Measurements from ENCODE around the gene NFIX.

Gene NFIX

DNA sequence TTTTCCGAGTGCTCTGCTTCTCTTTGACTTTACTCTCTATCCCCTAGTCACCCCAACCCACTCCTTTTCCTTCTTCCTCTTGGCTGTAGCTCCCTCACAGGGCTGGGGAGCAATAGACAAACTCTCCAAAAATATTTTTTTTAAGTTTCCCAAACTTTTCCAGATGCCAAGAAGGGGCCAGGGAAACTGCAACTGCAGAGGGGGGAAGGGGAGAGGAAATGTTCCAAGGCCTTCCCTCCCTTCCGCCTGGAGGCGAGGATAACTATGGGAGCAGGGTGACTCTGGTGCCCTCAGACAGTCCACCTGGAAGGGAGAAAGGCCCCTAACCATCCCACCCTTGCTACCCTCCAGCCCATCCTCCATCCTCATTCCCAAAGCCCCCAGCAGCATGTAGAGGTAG lies 58.0 kb downstream of the NFIX start:
- Histone ChIP-seq H3K9ac (ENCODE audit: low read depth, low read length) (no peak overlapping the region), H3K9me3 (ENCODE audit: insufficient read depth, low read depth, low read length) (no peaks in the 10 kb centered on the region), H3K27ac (ENCODE audit: low read length) (no peak overlapping the region), H3K4me1 (ENCODE audit: insufficient read depth, low read length) (peaks cover 30% of the 10 kb centered on the region), H3K27me3 (ENCODE audit: insufficient read depth, low read length) (peaks cover 100% of the 10 kb centered on the region), H3K4me3 (ENCODE audit: low read length) (no peak overlapping the region), H3K36me3 (ENCODE audit: insufficient read depth, low read depth, low read length) (no peaks in the 10 kb centered on the region)

DNA sequence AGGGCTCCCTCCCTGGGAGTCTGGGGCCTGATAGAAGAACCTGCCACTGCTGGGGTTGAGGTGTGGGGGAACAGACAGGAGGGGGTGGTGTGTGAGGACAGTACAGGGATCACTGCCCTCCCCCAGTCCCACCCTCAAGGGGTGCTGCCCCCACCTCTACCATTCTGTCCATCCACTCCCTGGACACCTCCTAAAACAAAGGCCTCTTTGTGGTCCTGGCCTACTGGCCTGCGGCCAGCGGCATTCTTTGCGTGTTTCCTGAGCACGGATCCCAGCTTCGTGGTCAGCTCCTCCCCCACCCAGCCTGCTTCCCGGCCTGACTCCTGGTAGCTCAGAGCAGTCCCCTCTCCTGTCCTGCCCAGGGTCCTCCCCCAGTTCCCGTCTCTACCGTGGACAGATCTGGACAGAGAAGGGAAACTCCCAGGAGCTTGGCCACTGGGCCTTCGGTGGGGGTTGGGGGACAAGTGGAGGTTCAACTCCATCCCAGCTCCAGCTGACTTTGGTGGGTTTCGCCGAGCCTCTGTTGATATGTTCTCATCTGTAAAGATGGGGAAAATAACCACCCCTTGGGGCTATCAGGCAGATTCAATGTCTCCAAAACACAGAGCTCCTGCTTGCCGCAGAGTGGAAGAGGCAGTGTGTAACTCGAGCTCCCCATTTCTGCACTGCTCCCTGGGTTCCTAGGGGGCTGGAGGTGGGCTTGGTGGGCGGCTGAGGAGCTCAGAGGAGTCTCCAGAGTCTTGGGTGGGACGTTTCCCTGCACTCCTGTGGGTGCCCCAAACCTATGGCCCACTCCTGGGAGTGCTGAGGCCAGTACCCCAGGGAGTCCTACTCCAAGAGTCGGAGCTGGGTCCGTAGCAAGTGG lies 58.7 kb downstream of the NFIX start:
- Histone ChIP-seq H3K36me3 (ENCODE audit: insufficient read depth, low read depth, low read length) (no peaks in the 10 kb centered on the region), H3K4me1 (ENCODE audit: insufficient read depth, low read length) (peaks cover 30% of the 10 kb centered on the region), H3K4me3 (ENCODE audit: low read length) (no peak overlapping the region), H3K9me3 (ENCODE audit: insufficient read depth, low read depth, low read length) (no peaks in the 10 kb centered on the region), H3K27me3 (ENCODE audit: insufficient read depth, low read length) (peaks cover 100% of the 10 kb centered on the region), H3K9ac (ENCODE audit: low read depth, low read length) (no peak overlapping the region), H3K27ac (ENCODE audit: low read length) (no peak overlapping the region)

DNA sequence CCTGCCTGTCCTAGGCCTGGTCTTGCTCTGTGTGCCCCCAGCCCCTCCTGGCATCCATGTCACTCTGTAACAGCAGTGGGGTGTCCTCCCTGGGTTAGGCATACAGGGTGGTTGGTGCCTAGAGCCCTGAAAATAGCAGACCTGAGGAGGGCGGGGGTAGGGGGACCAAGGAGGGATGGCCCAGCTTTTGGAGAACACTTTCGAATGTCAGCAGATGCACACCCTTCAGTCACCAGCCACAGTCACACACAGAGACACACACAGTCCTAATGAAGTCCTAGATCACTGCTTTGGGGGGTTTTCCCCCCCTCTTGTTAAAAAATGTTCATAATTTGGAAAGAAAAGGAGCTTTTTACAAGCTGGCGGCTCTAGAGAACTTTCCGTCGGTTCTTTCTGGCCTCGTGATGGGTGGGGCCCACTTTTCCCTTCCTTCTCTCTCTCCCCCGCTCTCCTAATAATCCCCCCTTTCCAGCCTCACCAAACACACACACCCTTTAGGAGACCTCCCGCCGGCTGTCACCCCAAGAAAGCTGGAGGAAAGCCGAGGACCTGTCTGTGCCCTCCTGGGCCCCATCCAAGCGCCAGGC lies 59.4 kb downstream of the NFIX start:
- Histone ChIP-seq H3K27me3 (ENCODE audit: insufficient read depth, low read length) (peaks cover 100% of the 10 kb centered on the region), H3K4me1 (ENCODE audit: insufficient read depth, low read length) (peaks cover 30% of the 10 kb centered on the region), H3K9ac (ENCODE audit: low read depth, low read length) (no peak overlapping the region), H3K9me3 (ENCODE audit: insufficient read depth, low read depth, low read length) (no peaks in the 10 kb centered on the region), H3K27ac (ENCODE audit: low read length) (no peak overlapping the region), H3K36me3 (ENCODE audit: insufficient read depth, low read depth, low read length) (no peaks in the 10 kb centered on the region), H3K4me3 (ENCODE audit: low read length) (no peak overlapping the region)

DNA sequence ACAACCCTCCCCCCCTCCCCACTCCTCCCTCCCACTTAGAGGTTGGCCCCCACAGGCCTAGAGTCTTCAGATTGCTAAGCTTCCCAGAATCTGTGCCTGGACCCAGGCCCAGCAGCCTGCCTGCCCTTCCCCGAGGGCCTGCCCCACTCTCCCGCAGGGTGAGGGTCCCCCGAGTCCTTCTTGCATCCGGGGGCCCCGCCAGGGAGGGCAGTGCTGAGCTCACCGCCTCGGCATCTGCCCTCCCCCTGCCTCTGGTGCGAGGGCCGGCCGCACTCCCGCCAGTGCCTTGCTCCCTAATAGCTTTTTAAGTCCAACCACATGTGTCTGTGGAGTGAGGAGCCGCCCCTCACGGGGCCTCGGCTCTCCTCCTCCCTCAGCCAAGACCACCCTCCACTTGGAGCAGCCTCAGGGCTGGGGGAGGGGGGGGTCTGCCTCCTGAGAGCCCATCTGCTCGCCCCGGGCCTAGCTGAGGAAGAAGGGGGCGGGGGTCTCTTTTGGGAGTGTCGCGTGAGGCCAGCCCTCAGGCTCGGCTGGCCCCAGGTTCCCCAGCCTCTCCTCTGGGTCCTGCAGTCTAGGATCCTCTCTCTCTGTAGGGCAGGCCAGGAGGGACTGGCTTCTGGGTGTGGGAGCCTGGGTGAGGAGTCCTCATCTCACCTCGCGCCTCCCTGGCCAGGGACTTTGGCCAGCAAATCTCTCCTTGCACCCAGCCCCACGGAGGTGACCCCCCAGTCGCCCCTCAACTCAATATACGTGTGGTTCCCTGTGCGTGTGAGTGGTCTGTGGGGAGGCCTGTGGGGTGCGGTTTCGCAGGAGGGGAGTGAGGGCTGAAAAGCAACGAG lies 60.2 kb downstream of the NFIX start:
- Histone ChIP-seq H3K27me3 (ENCODE audit: insufficient read depth, low read length) (peaks cover 100% of the 10 kb centered on the region), H3K9ac (ENCODE audit: low read depth, low read length) (peak overlapping the region; percentile 10; the same call in 1 of the 2 replicates), H3K4me3 (ENCODE audit: low read length) (peak overlapping the region; percentile 44), H3K36me3 (ENCODE audit: insufficient read depth, low read depth, low read length) (no peaks in the 10 kb centered on the region), H3K4me1 (ENCODE audit: insufficient read depth, low read length) (peaks cover 30% of the 10 kb centered on the region), H3K9me3 (ENCODE audit: insufficient read depth, low read depth, low read length) (no peaks in the 10 kb centered on the region), H3K27ac (ENCODE audit: low read length) (no peak overlapping the region)

DNA sequence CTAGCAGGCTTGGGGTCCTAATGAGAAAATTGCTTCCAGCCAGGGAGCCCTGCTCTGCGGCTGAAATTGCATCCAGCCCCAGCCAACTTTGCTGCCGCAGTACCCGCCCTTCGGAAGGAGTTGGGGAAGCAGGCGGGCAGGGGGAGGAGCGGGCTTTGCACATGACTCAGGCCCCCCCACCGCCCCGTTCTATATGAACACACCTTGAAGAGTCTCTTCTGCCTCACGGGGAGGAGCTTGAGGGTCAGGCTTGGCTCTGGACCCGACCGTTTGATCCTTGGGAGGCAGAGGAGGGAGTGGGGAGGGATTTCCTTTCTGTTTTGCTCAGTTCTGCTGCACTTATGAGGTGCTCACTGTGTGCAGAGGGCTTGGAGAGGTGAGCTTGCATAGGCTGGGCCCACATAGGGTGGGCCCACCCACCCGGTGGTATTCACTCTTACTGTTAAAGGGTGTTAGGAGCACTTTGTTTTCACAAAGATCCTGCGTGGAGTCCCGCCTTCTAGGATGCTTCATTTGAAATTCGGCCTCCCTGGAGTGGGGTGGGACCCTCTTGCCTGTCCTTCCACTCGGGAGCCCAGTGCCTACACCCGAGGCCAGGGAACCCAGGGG lies 60.9 kb downstream of the NFIX start:
- H3K9ac ChIP-seq (ENCODE audit: low read depth, low read length) = peak overlapping the region; percentile 10; the same call in 1 of the 2 replicates
- H3K9me3 ChIP-seq (ENCODE audit: insufficient read depth, low read depth, low read length) = no peaks in the 10 kb centered on the region
- peaks cover 28% of the 10 kb centered on the region for H3K4me1 ChIP-seq (ENCODE audit: insufficient read depth, low read length)
- H3K27me3 ChIP-seq (ENCODE audit: insufficient read depth, low read length) = peaks cover 100% of the 10 kb centered on the region
- no peaks in the 10 kb centered on the region for H3K36me3 ChIP-seq (ENCODE audit: insufficient read depth, low read depth, low read length)
- H3K4me3 ChIP-seq (ENCODE audit: low read length) = peak overlapping the region; percentile 44
- no peak overlapping the region for H3K27ac ChIP-seq (ENCODE audit: low read length)

DNA sequence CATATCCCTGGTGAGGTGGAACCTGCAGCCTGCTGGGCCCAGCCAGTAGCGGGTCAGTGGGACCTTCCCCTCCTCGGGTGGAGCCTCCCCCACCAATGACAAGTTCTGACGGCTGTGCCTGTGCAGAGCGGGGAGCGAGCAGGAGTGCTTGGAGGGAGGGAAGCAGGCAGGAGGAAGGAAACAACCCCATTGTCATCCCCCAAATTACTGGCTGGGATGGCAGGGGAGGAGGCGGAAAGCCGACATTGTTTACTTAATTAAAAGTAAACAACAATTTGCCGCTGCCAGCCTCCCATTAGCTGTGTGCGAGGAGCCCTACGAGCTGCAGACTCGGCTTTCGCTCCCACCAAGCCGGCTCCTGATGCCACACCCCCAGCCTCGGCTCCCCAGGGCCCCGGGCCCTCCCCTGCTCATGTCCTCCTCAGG lies 61.9 kb downstream of the NFIX start:
- H3K4me3 ChIP-seq (ENCODE audit: low read length) = no peak overlapping the region
- no peak overlapping the region for H3K9ac ChIP-seq (ENCODE audit: low read depth, low read length)
- peaks cover 22% of the 10 kb centered on the region for H3K4me1 ChIP-seq (ENCODE audit: insufficient read depth, low read length)
- no peak overlapping the region for H3K27ac ChIP-seq (ENCODE audit: low read length)
- no peaks in the 10 kb centered on the region for H3K36me3 ChIP-seq (ENCODE audit: insufficient read depth, low read depth, low read length)
- H3K27me3 ChIP-seq (ENCODE audit: insufficient read depth, low read length) = peaks cover 100% of the 10 kb centered on the region
- no peaks in the 10 kb centered on the region for H3K9me3 ChIP-seq (ENCODE audit: insufficient read depth, low read depth, low read length)

DNA sequence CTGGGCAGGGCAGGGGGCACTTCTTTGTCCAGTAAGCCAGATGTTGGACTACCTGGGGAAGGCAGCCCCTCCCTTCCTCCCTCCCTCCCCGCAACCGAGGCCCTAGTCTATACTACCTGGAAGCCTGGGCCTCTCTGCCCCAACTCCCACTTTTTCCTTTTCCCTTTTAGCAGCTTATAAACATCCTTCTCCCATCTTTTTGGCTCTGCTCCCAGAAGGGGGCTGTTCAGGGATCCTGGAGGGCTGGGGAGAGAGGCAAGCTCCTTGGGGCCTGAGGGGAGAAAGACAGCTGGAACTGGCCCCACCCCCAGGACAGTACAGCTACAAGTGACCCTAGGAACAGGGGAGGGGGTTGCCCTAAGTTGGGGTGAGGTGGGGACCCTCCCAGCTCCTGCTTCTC lies 62.5 kb downstream of the NFIX start:
- H3K27ac ChIP-seq (ENCODE audit: low read length) = no peak overlapping the region
- H3K4me3 ChIP-seq (ENCODE audit: low read length) = no peak overlapping the region
- H3K36me3 ChIP-seq (ENCODE audit: insufficient read depth, low read depth, low read length) = no peaks in the 10 kb centered on the region
- H3K9ac ChIP-seq (ENCODE audit: low read depth, low read length) = no peak overlapping the region
- H3K9me3 ChIP-seq (ENCODE audit: insufficient read depth, low read depth, low read length) = no peaks in the 10 kb centered on the region
- H3K4me1 ChIP-seq (ENCODE audit: insufficient read depth, low read length) = peaks cover 22% of the 10 kb centered on the region
- peaks cover 100% of the 10 kb centered on the region for H3K27me3 ChIP-seq (ENCODE audit: insufficient read depth, low read length)

DNA sequence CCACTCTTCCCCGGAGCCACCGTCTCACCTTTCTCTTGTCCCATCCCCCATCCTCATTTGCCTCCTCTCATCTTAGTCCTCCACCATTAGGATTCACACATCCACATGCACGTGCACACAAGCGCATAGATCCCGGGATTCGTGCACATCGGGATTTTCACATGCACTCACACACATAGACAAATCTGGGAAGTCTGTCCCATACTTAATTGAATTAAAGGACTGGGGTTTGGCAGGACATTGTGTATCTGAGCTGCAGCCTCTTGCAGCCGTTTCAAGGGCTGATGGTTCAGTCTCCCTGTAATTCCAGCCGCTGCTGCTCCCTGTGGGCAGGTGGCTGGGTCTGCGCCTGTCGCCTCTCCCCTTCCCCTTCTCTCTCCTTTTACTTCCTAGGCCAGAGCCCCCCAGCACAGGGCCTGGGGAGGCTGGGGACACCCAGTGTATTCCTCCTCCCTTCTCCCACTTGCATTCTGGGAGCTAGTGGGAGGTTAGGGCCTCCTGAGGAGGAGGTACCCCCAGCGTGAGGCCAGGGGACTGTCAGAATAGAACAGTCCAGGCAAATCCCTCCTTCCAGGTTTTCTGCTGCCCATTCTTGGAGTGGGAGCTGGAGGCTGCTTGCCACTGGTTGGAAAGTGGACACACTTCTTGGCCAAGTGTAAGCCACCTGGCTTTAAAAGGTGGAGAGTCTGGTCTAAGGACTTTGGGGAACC lies 63.8 kb downstream of the NFIX start:
- Histone ChIP-seq H3K4me1 (ENCODE audit: insufficient read depth, low read length) (peaks cover 16% of the 10 kb centered on the region), H3K36me3 (ENCODE audit: insufficient read depth, low read depth, low read length) (no peaks in the 10 kb centered on the region), H3K4me3 (ENCODE audit: low read length) (no peak overlapping the region), H3K9me3 (ENCODE audit: insufficient read depth, low read depth, low read length) (no peaks in the 10 kb centered on the region), H3K27me3 (ENCODE audit: insufficient read depth, low read length) (peaks cover 100% of the 10 kb centered on the region), H3K27ac (ENCODE audit: low read length) (no peak overlapping the region), H3K9ac (ENCODE audit: low read depth, low read length) (no peak overlapping the region)

DNA sequence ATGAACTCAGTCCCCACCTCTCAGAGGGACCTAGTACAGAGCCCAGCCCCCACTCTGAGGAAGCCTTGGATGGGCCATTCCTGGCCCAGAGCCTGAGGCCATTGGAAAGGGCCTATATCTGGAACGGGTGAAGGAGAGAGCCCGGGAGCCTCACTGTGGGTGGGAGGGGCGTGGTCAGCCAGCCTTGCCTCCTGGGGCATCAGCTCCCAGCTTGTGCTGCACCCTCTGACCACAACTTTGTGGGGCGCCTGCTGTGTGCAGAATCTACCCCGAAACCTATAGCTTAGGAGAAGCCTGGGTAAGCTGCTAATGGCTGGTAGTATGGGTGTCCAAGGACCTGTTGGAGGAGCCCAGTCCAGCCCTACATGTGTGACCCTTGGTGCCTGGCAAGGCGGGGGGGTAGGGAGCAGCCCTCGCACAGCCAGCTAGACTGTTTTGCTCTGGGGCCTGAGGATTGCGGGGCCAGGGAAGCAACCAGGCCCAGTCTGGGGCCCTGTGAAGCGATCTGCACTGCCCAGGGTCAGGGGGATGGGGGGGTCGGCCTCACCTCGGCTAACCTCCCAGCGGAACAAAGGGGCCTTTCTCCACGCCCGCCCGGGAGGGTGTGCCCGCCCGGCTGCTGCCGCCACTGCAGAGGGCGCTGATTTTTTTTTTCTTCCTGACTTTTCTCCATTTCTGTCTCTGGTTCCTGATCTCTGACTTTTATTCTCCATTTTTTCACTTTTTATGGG lies 65.1 kb downstream of the NFIX start:
- Histone ChIP-seq H3K9ac (ENCODE audit: low read depth, low read length) (no peak overlapping the region), H3K9me3 (ENCODE audit: insufficient read depth, low read depth, low read length) (no peaks in the 10 kb centered on the region), H3K27me3 (ENCODE audit: insufficient read depth, low read length) (peaks cover 100% of the 10 kb centered on the region), H3K36me3 (ENCODE audit: insufficient read depth, low read depth, low read length) (no peaks in the 10 kb centered on the region), H3K27ac (ENCODE audit: low read length) (no peak overlapping the region), H3K4me3 (ENCODE audit: low read length) (peak overlapping the region; percentile 74), H3K4me1 (ENCODE audit: insufficient read depth, low read length) (peaks cover 11% of the 10 kb centered on the region)

DNA sequence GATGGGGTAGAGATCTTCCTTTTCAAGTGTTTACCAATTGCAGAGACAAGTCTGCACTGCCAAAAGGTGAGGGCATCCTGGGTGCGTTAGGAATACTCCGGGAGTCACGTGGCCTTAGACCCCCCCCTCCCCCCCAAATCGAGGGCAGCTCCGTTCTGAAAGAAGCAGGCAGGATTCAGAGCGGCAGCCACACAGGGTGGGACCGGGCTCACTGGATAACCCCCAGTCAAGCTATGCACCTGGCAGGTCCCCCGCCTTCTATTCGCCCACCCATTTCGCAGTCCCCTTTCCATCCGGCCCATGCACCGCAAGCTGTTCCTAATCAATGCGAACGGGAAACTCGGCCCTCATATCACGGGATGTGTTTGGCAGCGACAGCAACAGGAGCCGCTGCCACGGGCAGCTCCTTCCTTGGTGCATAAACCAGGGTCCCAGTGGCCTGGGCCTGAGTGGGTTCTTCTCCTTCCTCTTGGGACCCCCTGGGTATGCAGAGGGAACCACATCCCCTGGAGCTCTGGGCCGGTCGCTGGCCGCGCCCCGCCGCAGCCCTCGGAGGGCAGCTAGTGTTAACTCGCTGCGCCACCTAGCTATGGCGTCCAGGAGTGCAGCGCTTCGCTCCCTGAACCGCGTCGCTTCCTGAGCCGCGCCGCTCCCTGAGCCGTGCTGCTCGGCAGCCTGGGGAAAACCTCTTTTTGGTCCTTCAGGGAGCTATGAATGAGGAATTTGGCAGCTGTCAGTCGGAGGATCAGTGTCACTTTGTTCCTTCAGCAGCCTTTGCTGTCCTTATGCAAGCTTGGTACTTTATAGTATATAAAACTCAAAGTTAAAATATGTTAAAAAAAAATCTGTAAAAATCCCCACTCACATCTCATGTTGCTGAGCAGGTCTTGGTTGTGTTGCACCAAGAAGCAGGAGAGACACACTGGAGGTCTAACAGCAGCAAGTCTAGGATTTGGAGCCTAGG lies 66.0 kb downstream of the NFIX start:
- peaks cover 100% of the 10 kb centered on the region for H3K27me3 ChIP-seq (ENCODE audit: insufficient read depth, low read length)
- no peak overlapping the region for H3K9ac ChIP-seq (ENCODE audit: low read depth, low read length)
- peaks cover 3% of the 10 kb centered on the region for H3K4me1 ChIP-seq (ENCODE audit: insufficient read depth, low read length)
- no peaks in the 10 kb centered on the region for H3K36me3 ChIP-seq (ENCODE audit: insufficient read depth, low read depth, low read length)
- no peaks in the 10 kb centered on the region for H3K9me3 ChIP-seq (ENCODE audit: insufficient read depth, low read depth, low read length)
- peak overlapping the region; percentile 74 for H3K4me3 ChIP-seq (ENCODE audit: low read length)
- H3K27ac ChIP-seq (ENCODE audit: low read length) = no peak overlapping the region

Measured in iPS-20b (cell line).